CD4-positive, alpha-beta T cell treated with Interleukin-17A for 1 hour (primary cell): ENCODE results near the gene CLPTM1L.
"Not testable (repeated sequence)": the region's sequence is repeated elsewhere in the genome, so short reads cannot be mapped to it uniquely, and the experiment has no call there.

Experiments
- DNase-seq: peaks from one replicate; pipeline ENCODE4 v3.0.0-alpha.2; 2020

CLPTM1L gene

DNA sequence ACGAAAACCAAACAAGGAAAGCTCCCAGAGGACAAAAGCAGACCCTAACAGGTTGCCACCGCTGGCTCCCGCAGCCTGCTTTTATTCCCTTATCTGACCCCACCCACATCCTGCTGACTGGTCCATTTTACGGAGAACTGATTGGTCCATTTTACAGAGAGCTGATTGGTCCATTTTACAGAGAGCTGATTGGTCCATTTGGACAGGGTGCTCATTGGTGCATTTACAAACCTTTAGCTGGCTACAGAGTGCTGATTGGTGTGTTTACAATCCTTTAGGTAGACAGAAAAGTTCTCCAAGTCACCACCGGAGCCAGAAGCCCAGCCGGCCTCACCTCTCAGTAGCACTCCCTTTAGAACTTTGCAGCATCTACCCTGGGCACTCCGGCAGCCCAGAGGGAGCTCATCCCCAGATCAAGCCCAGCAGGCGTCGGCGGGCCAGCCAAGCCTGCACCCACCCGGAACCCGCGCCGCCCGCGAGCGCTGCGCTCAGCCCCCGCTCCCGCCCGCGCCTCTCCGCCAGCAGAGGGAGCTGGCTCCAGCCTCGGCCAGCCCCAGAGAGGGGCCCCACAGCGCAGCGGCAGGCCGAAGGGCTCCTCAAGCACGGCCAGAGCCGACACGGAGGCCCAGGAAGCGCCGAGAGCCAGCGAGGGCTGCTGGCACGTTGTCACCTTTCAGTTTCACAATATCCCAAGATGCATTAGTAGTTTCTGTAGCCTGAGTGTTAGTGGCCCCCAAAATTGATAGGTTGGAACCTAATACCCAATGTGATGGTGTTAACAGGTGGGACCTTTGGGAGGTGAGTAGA lies 35.3 kb upstream of the CLPTM1L start:
- DNase-seq, result peak; percentile 66

DNA sequence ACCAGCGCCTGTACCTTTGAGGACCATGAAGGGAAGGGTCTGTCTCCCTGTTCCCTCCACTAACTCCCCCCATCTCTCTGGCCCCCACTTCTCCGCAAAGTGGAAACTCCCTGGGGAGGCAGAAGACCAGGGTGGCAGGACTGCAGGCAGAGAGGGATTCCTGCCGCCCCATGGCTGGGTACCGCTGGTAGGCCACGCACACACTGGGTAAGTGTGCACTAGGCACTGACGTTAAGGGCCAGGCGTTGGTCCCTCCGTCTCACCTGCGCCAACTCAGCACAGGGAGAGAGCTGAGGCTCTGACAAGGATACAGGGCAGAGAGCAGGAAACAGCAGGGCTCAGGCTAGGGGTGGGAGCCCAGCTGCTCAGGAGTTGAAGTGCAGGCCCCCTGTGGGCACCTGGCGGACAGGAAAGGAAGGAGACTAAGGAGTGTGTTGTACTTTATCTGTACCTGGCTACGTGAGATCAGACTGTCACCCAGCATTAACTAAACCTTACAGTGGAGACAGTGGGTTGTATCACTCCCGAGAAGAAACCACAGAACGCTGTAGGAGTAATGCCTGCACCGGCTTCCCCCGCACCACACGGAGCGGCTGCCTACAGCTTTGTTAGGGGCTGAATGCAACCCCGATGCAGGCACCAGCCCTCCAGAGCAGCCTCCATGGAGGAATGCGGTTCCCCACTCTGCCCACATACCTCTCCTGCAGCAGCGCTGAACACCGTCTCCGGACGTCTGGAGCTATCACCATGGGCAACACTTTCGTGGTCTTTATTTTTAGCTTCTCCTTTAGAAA lies 34.2 kb upstream of the CLPTM1L start:
- DNase-seq, result no peak

DNA sequence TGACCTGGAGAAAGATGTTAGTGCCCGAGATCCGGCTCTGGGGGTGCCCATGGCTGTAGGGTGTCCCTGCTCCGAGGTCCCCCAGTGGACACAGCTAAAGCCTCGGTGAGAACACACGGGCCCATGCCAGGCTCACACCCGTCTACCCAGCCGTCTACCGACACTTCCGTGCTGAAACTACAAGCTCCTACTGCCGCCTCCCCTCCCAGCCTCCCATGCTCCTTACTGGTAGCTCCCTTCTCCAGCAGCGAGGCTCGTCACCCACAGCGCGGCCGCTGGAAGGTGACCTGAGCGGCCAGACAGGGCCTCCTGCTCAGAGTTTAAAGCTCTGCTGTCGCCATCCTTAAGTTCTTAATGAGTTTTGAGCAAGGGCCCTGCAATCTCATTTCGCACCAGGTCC lies 33.2 kb upstream of the CLPTM1L start:
- DNase-seq, result no peak

DNA sequence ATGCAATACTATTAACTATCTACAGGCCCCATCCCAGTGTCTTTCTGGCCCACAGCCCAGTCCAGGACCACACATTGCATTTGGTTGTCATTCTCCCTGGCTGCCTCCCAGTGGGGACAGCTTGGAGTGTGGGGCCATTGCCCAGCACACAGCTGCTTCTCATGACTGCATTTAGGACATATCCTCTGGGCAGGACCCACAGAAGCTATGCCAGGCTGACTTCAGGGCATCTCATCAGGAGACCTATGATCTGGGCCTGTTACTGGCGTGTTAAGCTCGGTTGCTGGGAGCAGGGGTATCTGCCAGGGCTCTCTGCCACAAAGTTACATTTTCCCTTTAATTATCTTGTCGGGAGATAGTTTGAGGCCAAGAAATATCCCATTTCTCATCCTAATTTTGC lies 32.1 kb upstream of the CLPTM1L start:
- DNase-seq, result no peak

DNA sequence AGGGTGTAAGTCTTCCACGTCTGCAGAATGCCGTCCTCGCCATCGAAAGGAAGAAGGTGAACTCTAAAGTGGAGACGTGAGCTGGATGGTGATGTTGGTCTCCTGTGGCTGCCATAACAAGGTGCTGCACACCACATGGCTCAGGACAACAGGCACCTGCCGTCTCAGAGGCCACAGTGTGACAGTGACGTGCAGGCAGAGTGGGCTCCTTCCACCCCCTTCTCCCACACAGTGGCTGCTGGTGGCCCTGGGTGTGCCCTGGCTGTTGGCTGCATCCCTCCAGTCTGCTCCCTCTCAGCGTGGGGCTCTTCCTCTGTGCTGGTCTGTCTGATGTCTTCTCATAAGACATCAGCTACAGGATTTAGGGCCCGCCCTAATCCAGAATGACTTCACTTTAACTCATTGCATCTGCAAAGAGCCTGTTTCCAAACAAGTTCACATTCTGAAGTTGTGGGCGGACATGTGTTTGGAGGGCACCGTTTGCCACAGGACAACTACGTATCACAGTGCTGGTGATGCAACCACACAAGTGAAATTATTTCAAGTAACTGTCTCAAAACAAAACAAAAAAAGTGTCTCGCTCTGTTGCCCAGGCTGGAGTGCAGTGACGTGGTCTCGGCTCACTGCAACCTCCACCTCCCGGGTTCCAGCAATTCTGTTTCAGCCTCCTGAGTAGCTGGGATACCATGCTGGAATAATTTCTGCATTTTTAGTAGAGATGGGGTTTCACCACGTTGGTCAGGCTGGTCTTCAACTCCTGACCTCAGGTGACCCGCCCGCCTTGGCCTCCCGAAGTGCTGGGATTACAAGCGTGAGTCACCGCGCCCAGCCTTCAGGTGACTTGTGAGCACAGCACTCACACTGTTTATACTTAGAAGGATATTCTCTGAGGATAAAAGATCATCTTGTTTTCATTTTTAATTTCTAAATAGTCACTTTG lies 31.2 kb upstream of the CLPTM1L start:
- no peak for DNase-seq

DNA sequence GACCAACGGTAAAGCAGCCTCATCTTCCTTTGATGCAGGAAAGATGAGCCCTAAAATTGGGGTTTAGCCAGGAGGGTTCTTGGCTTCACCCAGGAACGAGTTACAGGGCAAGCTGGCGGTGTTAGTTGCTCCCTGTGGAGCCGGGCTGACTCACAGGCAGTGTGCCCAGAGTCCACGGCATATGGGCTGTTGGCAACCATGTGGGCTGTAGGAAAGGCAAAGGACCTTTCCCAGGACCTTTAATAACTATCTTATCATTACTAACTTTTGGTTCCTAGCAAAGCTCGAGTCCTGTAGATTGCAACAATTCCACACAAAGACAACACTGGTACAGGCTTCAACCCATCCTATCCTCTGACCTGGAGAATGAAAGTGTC lies 29.8 kb upstream of the CLPTM1L start:
- DNase-seq, result no peak

DNA sequence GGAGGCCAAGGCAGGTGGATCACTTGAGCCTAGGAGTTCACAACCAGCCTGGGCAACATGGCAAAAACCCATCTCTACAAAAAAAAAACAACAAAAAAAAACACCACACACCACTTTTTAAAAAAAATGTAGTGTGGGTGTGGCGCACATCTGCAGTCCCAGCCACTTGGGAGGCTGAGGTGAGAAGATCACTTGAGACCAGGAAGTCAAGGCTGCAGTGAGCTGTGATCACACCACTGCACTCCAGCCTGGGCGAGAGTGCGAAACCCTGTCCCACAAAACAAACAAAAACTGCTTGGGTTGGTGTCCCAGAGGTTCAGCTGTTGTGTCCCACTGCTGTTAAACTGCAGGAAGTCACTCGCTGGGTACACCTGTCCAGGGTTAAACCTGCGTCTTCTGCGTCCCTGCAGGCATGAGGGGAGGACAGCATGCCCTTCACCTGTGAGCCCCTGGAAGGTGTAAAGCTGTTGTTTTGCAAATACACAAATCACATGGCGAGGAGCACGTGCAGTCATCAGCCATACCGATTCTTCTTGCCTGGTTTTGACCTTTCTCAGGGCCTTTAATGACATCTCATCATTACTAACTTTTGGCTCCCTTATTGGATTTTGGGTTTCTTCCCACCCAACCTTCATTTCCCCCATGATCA lies 29.3 kb upstream of the CLPTM1L start:
- DNase-seq, result peak; percentile 55

DNA sequence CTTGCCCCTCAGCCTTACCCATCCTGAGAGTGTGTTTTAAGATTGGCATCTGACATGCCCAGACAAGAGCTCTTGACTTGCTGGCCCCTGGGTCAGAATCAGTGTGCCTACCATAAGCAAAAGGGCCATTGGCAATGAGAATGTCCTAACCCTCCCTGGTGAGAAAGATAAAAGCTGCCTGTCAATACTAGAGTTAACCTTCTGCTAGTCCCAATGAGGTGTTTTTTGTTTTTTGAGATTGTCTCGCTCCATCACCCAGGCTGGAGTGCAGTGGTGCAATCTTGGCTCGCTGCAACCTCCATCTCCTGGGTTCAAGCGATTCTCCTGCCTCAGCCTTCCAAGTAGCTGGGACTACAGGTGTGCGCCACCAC lies 27.1 kb upstream of the CLPTM1L start:
- not testable (repeated sequence) for DNase-seq

DNA sequence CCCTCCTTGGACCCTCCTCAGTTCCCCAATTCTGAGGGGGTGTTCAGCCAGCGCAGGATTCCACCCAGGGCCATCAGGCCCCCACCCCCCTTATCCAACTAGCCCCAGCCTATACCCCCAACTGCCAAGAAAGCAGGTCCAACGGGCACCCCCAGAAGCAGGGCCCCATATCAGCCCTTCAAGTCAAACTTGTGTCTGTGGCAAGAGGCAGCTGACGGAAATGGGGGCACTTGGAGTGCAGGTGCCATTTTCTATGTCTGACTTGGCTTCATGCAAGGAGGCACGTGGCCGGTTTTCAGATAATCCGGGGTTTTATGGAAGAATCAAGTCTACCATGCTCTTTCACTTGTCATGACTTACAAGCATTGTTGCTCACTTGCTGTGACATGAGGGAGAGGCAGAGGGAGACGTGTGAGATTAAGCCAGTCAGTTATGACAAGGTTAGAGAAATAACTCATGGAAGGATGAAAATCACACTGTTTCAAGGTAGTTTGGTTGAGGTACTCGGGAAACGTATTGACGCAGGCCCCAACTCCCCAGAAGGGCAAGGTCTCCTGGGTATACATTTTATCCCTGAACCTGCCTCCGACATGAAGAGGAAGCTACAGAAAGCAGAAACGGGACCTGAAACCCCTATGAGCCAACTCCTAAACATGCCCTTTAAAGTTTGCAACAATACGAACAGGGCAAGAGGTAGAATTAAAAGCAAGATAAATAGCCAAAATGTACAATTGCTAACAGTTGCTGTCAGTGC lies 26.5 kb upstream of the CLPTM1L start:
- DNase-seq, result no peak

DNA sequence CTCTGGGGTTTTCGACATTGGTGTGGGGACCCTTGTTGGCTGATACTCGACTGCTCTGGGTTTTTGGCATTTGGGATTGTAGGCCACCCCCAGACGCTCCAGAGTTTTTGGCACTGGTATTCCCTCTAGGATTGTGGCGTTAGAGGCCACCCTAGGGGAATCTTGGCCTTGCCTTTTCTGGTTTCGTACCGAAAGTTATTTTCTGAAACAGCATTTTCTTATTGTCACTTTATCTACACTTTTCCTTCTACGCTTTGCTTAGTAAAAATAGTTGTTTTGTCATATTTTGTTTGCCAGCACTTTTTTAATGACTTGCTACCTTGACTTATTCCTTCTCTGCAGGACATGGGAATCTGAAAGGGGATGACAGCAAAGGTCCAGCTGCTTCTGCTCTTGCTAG lies 25.1 kb upstream of the CLPTM1L start:
- DNase-seq, result no peak

DNA sequence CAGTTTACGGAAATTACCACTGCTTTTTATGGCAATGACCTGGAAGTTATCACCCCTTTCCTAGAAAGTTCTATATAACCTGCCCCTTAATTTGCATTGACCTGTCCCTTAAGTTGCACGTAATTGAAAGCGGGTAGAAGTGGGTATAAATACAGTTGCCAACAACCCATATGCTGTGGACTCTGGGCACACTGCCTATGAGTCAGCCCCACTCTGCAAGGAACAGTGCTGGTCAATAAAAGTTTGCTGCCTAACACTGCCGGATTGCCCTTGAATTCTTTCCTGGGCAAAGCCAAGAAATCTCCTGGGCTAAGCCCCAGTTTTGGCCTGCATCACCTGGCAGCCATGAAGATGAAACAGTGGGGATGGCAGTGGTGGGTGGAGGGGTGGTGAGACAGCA lies 23.9 kb upstream of the CLPTM1L start:
- no peak for DNase-seq

DNA sequence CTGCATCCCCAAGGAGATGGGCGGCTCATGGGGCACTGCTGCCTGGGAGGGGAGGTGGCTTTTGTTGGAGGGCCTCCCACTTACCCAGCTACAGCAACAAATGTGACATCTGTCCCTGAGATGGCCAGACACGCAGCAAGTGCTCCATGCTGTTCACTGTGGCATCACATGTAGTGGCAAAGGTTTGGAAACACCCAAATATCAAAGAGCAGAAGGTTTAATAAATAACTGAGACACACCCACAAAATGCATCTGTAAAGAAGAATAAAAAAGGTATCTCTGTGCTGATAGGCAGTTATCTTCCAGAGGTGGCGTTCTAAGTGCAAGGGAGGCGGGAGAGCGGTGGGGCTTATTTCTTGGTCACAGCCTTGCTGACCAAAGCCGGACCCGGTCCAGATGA lies 23.3 kb upstream of the CLPTM1L start:
- DNase-seq, result no peak

DNA sequence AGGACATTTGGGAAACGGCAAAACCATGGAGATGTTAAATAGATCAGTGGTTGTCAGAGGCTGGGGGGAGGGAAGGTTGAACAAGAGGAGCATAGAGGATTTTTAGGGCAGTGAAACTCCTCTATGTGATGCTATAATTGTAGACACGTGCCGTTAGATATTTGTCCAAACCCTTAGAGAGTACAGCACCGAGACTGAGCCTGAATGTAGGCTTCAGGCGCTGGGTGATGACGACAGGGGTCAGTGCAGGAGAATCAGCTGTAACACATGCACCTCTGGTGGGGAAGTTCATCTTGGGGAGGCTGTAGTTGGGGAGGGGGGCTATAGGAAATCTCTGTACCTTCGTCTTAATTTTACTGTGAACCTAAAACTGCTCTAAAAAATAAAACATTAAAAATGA lies 22.2 kb upstream of the CLPTM1L start:
- DNase-seq, result no peak

DNA sequence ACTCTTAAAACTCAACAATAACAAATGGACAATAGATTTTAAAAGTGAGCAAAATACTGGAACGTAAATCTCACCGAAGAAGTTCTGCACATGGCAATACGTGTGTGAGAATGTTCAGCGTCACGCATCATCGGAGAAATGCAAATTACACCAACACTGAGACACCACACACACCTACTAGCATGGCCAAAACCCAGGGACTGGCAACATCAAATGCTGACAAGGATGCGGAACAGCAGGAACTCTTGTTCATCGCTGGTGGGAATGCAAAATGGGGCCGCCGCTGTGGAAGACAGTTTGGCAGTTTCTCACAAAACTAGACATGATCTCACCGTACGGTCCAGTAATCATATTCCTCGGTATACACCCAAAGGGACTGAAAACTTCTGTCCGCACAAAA lies 21.6 kb upstream of the CLPTM1L start:
- DNase-seq, result no peak

DNA sequence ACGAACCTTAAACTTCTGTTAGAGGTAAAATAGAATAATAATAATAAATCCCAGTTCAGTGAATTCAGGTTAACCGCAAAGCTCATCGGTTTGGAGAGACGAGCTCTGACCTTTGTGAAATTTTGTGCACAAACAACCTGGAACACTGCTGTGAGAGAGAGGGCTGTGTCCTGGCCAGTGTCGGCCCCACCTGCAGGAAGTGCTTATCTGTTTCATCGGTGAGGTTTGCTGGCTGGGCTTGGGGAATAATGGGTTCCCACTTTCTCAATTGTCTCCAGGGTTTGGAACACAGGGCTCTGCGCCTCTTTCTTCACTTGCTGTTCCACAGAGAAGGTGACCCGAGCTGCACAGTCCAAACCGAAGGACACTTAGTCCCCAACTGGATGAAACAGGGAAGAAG lies 19.3 kb upstream of the CLPTM1L start:
- DNase-seq, result no peak

DNA sequence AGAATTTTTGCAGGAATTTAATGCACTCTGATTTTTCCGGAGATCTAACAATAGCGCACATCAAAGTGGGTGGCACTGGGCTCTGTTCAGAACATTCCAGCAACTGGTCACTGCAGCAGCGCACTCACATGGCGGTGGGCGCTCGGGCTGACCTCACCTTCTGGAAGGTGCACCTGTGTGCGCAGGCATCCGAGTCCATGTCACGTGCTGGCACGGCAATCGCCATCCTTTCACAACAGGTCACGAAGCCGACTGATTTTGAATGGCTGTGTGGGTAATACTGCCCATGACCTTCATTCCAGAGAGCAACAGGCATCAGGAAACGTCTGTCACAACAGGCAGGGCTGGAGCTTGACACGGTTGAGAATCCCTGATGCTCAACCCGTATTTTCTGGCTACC lies 18.7 kb upstream of the CLPTM1L start:
- no peak for DNase-seq

DNA sequence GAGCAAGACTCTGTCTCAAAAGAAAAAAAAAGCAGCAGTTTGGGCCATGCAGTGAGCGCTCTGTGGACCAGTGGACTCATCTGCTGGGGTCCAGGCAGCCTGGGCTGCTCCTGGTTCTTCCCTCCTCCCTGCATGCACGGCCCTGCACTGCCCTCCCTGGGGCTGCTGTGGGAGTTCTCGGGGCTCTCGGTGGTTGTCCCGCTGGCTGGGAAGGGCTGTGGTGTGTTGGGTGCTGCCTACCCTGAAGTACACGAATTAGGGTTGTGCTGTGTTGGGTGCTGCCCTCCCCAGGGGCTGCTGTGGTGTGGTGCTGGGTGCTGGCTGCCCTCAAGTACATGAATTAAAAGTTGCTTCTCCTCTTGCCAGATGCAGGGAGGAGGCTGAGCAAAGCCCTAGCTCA lies 18.3 kb upstream of the CLPTM1L start:
- DNase-seq, result no peak

DNA sequence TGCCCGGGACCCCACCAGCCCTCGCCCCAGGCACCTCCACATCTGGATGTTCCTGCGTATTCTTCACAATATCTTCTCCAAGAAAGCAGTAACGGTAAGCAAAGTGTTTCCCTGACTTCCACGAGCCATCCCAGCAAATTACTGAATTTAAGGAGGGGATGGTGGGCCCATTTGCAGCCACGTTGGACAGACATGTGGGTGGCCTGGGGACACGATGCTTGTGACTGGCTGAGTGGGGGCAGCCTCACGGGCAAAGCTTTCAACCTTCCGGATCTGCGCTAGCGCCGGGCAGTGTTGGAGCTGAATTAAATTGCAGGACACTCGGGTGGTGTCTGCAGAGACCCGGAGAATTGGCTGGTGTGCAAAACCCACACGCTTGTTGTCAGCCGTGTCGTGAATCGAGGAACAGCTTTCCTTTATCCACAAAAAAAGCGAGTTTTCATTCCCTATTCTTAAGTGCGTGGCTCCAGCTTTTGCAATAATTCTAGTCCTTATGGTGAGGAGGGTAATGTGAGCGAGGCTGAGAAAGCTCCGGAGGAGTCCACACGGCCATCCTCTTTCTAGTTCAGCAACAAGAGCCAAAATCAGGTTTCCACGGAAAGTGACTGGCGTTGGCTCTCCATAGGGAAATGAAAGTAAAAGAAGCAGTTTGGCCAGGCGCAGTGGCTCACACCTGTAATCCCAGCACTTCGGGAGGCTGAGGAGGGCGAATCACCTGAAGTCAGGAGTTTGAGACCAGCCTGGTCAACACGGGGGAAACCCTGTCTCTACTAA lies 17.5 kb upstream of the CLPTM1L start:
- DNase-seq, result no peak

DNA sequence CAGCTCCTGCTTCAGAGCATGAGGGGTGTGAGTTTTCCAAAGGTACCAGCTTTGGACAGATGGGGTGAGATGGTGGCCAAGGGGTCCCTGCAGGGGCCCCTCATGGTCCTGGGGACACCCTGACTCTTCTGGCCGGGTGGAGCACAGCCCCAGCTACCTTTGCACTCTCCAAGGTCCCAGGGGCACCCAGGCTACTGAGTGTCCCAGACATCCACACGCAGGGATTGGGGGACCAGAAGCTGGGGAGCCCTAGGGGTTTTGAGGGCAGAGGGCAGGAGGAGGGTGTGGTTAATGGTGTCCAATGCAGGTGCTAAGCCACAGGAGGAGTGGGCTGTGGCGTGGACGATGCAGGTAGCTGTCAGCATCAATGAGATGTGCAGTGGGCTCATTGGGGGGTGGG lies 16.0 kb upstream of the CLPTM1L start:
- no peak for DNase-seq

DNA sequence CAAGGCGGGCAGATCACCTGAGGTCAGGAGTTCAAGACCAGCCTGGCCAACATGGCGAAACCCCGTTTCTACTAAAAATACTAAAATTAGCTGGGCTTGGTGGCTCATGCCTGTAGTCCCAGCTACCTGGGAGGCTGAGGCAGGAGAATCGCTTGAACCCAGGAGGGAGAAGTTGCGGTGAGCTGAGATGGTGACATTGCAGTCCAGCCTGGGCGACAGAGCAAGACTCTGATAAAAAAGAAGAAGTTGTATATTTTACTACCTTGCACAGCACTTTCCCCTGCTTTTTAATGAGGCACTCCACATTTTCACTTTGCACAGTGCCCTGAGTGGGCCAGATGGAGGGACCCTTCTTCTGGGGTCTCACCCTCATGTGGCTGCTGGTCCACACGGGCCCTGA lies 15.5 kb upstream of the CLPTM1L start:
- not testable (repeated sequence) for DNase-seq

DNA sequence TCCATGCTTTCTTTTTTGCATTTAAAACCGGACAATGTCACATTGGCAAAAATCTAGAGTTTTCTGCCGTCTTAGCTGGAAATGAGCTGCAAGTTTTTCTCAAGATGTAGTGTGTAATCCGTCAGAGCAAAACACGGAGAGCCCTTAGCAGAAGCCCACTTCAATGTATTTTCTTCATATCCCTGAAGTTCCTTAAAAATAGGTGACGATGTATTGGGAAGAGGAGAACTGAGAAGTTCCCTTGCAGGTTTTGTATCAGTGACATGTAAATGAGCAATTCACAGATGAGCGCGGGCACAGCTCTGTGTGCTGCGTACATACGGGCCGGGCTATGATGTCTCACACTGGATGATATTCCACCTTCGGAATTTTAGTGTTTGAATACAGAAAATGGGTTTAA lies 14.8 kb upstream of the CLPTM1L start:
- DNase-seq, result no peak
